Measurements from ENCODE around the gene NEU1. TPM values are rescaled to one million over a fixed set of nuclear protein-coding genes. Genes with fewer than 3 reads are reported as not detected.

NEU1 gene
- total and polyA plus RNA-seq, 2 of the 8 experiments (the other 6 are each of a cell fraction or from before 2014, with no cell fraction given), result 41.2 to 72.1 TPM

DNA sequence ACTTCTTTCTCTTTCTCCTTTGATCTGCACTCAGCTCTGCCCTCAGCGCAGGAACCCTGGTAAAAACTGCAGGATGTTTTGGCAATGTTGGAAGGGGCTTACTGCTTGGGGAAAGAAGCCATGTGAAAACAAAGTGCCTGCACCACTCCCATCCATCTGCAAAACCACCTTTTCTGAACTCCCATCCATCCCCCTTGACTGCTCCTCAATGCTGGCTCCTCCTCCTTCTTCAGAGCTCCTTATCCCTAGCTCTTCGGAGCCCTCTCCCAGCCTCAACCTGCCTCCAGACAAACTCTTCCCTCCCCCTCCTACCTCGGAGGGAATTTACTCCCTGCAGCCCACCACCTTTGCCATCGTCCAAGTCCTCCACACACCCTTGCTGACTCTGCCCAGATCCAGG, 43.5 kb upstream of the NEU1 start (continued):
- TF ChIP-seq CHD7 (IDR thresholded peaks at IDR 0.05; ENCODE audit: insufficient replicate concordance, low read length) (no peak), SUZ12 (IDR thresholded peaks at IDR 0.05; ENCODE audit: low read length) (no peak), SIRT6 (IDR thresholded peaks at IDR 0.05; ENCODE audit: low read length) (no peak), CHD2 (IDR thresholded peaks at IDR 0.05; ENCODE audit: low read length) (no peak)
